Esophagus squamous epithelium (tissue), 5 donors: ENCODE data around the gene KERA. TPM values are rescaled to one million over a fixed set of nuclear protein-coding genes. Genes with fewer than 3 reads are reported as not detected.

ENCODE experiments used
- DNase-seq: peaks from one replicate; lab custom pipeline; 2025; lab: John Stamatoyannopoulos, UW
- H3K27ac ChIP-seq, 4 donors: fragments of 200-600 bp; sonication (generic); one replicate each; pipeline ENCODE4 v1.5.1; 2016 to 2019; ENCODE audit warnings: mild to moderate bottlenecking in 1 of 4
- H3K27me3 ChIP-seq, 4 donors: fragments of 200-600 bp; sonication (generic); 1 replicate in 3 of 4; 2 replicates in 1 of 4; pipeline versions ENCODE4 v1.5.1 to v1.6.0; 2017 to 2021; ENCODE audit warnings: antibody characterized with exemption in 1 of 4
- H3K36me3 ChIP-seq, 3 donors: fragments of 200-600 bp; sonication (generic); one replicate each; pipeline ENCODE4 v1.5.1; 2016 to 2019
- H3K4me1 ChIP-seq, 3 donors: fragments of 200-600 bp; sonication (generic); one replicate each; pipeline ENCODE4 v1.5.1; 2017 to 2019
- H3K4me3 ChIP-seq, 4 donors: fragments of 200-600 bp; sonication (generic); 1 replicate in 3 of 4; 2 replicates in 1 of 4; pipeline ENCODE4 v1.5.1; 2016 to 2019; ENCODE audit warnings: mild to moderate bottlenecking in 2 of 4, moderate library complexity in 1 of 4
- H3K9me3 ChIP-seq, 3 donors: fragments of 200-600 bp; sonication (generic); one replicate each; pipeline ENCODE4 v1.5.1; 2016 to 2019
- CTCF ChIP-seq, 6 experiments: fragments of 450-650 bp in 4 of 6; fragments of 200-600 bp in 2 of 6; sonication (generic) in 2 of 6; IDR thresholded peaks; one replicate each; pipeline ENCODE4 v1.5.1; 2016 to 2019; ENCODE audit warnings: antibody characterized with exemption in 6 of 6, mild to moderate bottlenecking in 4 of 6, moderate library complexity in 4 of 6
- POLR2A ChIP-seq, 4 donors: fragments of 450-650 bp; IDR thresholded peaks; one replicate each; pipeline ENCODE4 v1.6.1; 2017; ENCODE audit warnings: antibody characterized with exemption in 4 of 4, mild to moderate bottlenecking in 4 of 4, moderate library complexity in 3 of 4
- WGBS, 2 donors: methylation state at CpG; one replicate each; pipeline ENCODE4 v1.1.5; 2018; 5-methylcytosine and 5-hydroxymethylcytosine counted together
- intact Hi-C: fragments of 100-400 bp; cut with DNase I; formaldehyde crosslinking; loops from one replicate; pipeline ENCODE4 v1.15.0; 2022
- total RNA-seq, 4 donors: library from RNA; depleted of rRNA; stranded (reverse); fragments of >200 nt; gene quantifications; one replicate each; pipeline ENCODE4 v1.1.0, GENCODE V29; 2016
- donor health status: DM: yes; HTN: yes; CAD: no.

The KERA gene
- total RNA-seq, 4 donors from 2014 or later = not detected

GRCh38 chr12:91103624-91104023, 45.8 kb upstream of the KERA start:
- Histone ChIP-seq H3K4me1 (no peaks in the 10 kb centered on the region), H3K27me3 (no peaks in the 10 kb centered on the region), H3K9me3 (no peaks in the 10 kb centered on the region), H3K36me3 (no peaks in the 10 kb centered on the region), H3K27ac (no peak overlapping the region), H3K4me3 (no peak overlapping the region)
- TF ChIP-seq CTCF (IDR thresholded peaks at IDR 0.05) = no peak
- intact Hi-C loops = no loop called here
- WGBS, 2 donors = 31 to 35% methylated on average over 1 of the region's 1 CpG
- DNase-seq = no peak

- DNase-seq = no peak
- H3K36me3 ChIP-seq = no peaks in the 10 kb centered on the region
- no peaks in the 10 kb centered on the region for H3K9me3 ChIP-seq
- no peak overlapping the region for H3K4me3 ChIP-seq
- TF ChIP-seq POLR2A (IDR thresholded peaks at IDR 0.05) (no peak), CTCF (IDR thresholded peaks at IDR 0.05) (no peak)
- H3K27me3 ChIP-seq = no peaks in the 10 kb centered on the region
- H3K27ac ChIP-seq = no peak overlapping the region
- no peaks in the 10 kb centered on the region for H3K4me1 ChIP-seq
- intact Hi-C loops = no loop called here
Observed at GRCh38 chr12:91103101-91103500, 45.3 kb upstream of the KERA start.

GRCh38 chr12:91100906-91101305, 43.1 kb upstream of the KERA start:
- Histone ChIP-seq H3K27ac (no peak overlapping the region), H3K27me3 (no peaks in the 10 kb centered on the region), H3K4me3 (no peak overlapping the region), H3K36me3 (no peaks in the 10 kb centered on the region), H3K4me1 (no peaks in the 10 kb centered on the region), H3K9me3 (no peaks in the 10 kb centered on the region)
- intact Hi-C loops = no loop called here
- TF ChIP-seq CTCF (IDR thresholded peaks at IDR 0.05) (no peak), POLR2A (IDR thresholded peaks at IDR 0.05) (no peak)
- WGBS, 2 donors = 80 to 86% methylated on average over 2 of the region's 2 CpGs
- no peak for DNase-seq

- no peaks in the 10 kb centered on the region for H3K9me3 ChIP-seq
- 51 to 69% methylated on average over 2 of the region's 2 CpGs for WGBS, 2 donors
- H3K36me3 ChIP-seq = no peaks in the 10 kb centered on the region
- no peaks in the 10 kb centered on the region for H3K27me3 ChIP-seq
- no peak for TF ChIP-seq CTCF (IDR thresholded peaks at IDR 0.05)
- no peak for TF ChIP-seq POLR2A (IDR thresholded peaks at IDR 0.05)
- intact Hi-C loops = no loop called here
- H3K27ac ChIP-seq = no peak overlapping the region
- H3K4me1 ChIP-seq = no peaks in the 10 kb centered on the region
- H3K4me3 ChIP-seq = no peak overlapping the region
- no peak for DNase-seq
Observed at GRCh38 chr12:91099836-91100235, 42.0 kb upstream of the KERA start.

- WGBS, 2 donors = 43 to 53% methylated on average over 2 of the region's 2 CpGs
- no peaks in the 10 kb centered on the region for H3K36me3 ChIP-seq
- H3K27ac ChIP-seq = peak overlapping the region in 2 of 4 donors; percentile 1 to 57
- H3K4me3 ChIP-seq = no peak overlapping the region
- no peaks in the 10 kb centered on the region for H3K9me3 ChIP-seq
- no peaks in the 10 kb centered on the region for H3K4me1 ChIP-seq
- intact Hi-C loops = no loop called here
- no peak for TF ChIP-seq POLR2A (IDR thresholded peaks at IDR 0.05)
- TF ChIP-seq CTCF (IDR thresholded peaks at IDR 0.05) = no peak
- no peaks in the 10 kb centered on the region for H3K27me3 ChIP-seq
- DNase-seq = no peak
Observed at GRCh38 chr12:91099341-91099740, 41.5 kb upstream of the KERA start.
